ENCODE data around the gene ENPP1. TPM values are rescaled to one million over a fixed set of nuclear protein-coding genes. Genes with fewer than 3 reads are reported as not detected.
A peak's percentile ranks its signal among the peaks of the same experiment; 100 is the strongest.

Gene ENPP1
- total and polyA plus RNA-seq, 9 of the 15 experiments (the other 6 are each of a cell fraction or from before 2014, with no cell fraction given): 0.03 to 0.56 (median 0.14) TPM

DNA sequence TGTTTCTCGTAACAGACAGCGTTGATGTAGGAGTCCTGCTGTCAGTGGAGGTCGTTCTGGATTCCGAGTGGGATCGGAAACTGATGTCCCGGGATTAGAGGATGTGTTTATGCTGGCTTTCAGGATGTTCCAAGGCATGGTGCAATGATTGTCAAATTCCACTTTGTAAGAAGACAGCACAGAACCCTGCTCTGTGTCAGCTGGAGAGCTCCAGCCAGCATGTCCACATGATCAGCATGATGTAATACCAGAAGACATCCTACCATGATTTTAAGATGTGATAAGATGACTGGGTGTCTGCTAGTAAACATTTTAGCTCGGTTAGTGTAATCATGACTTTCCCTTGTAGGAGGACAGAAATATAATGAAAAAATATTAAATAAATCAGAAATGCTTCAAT is 20.3 kb downstream of the ENPP1 start (continued):
- TF ChIP-seq, protein P1, sequence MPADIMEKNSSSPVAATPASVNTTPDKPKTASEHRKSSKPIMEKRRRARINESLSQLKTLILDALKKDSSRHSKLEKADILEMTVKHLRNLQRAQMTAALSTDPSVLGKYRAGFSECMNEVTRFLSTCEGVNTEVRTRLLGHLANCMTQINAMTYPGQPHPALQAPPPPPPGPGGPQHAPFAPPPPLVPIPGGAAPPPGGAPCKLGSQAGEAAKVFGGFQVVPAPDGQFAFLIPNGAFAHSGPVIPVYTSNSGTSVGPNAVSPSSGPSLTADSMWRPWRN (IDR thresholded peaks at IDR 0.05; ENCODE audit: low read depth): no peak
- TF ChIP-seq, protein P2, sequence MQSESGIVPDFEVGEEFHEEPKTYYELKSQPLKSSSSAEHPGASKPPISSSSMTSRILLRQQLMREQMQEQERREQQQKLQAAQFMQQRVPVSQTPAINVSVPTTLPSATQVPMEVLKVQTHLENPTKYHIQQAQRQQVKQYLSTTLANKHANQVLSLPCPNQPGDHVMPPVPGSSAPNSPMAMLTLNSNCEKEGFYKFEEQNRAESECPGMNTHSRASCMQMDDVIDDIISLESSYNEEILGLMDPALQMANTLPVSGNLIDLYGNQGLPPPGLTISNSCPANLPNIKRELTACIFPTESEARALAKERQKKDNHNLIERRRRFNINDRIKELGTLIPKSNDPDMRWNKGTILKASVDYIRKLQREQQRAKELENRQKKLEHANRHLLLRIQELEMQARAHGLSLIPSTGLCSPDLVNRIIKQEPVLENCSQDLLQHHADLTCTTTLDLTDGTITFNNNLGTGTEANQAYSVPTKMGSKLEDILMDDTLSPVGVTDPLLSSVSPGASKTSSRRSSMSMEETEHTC (IDR thresholded peaks at IDR 0.05): peak; percentile 58; the same call in 1 of the 2 replicates
- no peak for TF ChIP-seq HEY1 (CRISPR knock-in tag; IDR thresholded peaks at IDR 0.05; ENCODE audit: borderline replicate concordance)
- TF ChIP-seq MCM3 (IDR thresholded peaks at IDR 0.05): no peak
- TF ChIP-seq JUND (IDR thresholded peaks at IDR 0.05; ENCODE audit: borderline replicate concordance, low read depth, low read length): peak; percentile 73
- TF ChIP-seq JUND (tag; IDR thresholded peaks at IDR 0.05; ENCODE audit: borderline replicate concordance, low read depth, low read length): peak; percentile 74; the same call in 2 of the 3 replicates
- TF ChIP-seq SLC30A9 (CRISPR knock-in tag; IDR thresholded peaks at IDR 0.05): no peak
- TF ChIP-seq BHLHE40 (IDR thresholded peaks at IDR 0.05; ENCODE audit: low read length): no peak
- no peak for TF ChIP-seq ZNF143 (CRISPR knock-in tag; IDR thresholded peaks at IDR 0.05)
- TF ChIP-seq BRCA1 (IDR thresholded peaks at IDR 0.05): no peak
- TF ChIP-seq BRCA1 (CRISPR knock-in tag; IDR thresholded peaks at IDR 0.05): no peak
- TF ChIP-seq ETV5 (CRISPR knock-in tag; IDR thresholded peaks at IDR 0.05; ENCODE audit: low read depth): no peak

Measured in K562 (cell line).